D721Med (cell line): ENCODE results near the gene ACTA1.
"Not testable (repeated sequence)": the region's sequence is repeated elsewhere in the genome, so short reads cannot be mapped to it uniquely, and the experiment has no call there.

Source experiments
- DNase-seq: peaks from one replicate; pipeline ENCODE4 v3.0.0; 2011; ENCODE audit warnings: low spot score; ENCODE audit not compliant: insufficient read length
- FAIRE-seq: peaks from 2 replicates; lab custom pipeline; 2011; peaks lifted over from hg19 to GRCh38; lab: Jason Lieb, UNC
- TF ChIP-seq, protein P1 (sequence below): IDR thresholded peaks from 2 replicates; pipeline ENCODE4 v1.5.1; 2012; ENCODE audit warnings: mild to moderate bottlenecking, control low read depth; ENCODE audit not compliant: insufficient read depth; ENCODE audit errors: missing control alignments

ACTA1 gene

GRCh38 chr1:229420224-229420623, 13.7 kb downstream of the ACTA1 start:
- FAIRE-seq: no peak
- TF ChIP-seq, protein P1, sequence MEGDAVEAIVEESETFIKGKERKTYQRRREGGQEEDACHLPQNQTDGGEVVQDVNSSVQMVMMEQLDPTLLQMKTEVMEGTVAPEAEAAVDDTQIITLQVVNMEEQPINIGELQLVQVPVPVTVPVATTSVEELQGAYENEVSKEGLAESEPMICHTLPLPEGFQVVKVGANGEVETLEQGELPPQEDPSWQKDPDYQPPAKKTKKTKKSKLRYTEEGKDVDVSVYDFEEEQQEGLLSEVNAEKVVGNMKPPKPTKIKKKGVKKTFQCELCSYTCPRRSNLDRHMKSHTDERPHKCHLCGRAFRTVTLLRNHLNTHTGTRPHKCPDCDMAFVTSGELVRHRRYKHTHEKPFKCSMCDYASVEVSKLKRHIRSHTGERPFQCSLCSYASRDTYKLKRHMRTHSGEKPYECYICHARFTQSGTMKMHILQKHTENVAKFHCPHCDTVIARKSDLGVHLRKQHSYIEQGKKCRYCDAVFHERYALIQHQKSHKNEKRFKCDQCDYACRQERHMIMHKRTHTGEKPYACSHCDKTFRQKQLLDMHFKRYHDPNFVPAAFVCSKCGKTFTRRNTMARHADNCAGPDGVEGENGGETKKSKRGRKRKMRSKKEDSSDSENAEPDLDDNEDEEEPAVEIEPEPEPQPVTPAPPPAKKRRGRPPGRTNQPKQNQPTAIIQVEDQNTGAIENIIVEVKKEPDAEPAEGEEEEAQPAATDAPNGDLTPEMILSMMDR: no peak
- no peak for DNase-seq

GRCh38 chr1:229418586-229418985, 15.3 kb downstream of the ACTA1 start:
- DNase-seq, FAIRE-seq: not testable (repeated sequence)

GRCh38 chr1:229412810-229413209, 21.1 kb downstream of the ACTA1 start:
- not testable (repeated sequence) for DNase-seq, FAIRE-seq

DNA sequence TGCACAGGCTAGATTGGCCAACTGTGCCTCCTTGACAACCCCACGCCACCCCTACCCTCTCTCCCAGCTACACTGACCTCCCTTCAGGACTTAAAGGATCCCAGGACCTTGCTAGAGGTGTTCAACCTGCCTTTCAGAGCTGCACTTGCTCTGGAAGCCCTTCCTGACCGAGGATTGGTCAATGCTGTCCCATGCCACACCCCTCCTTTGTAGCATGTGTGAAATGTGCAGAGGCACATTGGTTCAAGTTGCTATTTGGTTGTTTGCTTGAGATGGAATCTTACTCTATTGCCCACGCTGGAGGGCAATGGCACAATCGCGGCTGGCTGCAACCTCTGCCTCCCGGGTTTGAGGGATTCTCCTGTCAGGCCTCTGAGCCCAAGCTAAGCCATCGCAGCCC, 21.8 kb downstream of the ACTA1 start:
- FAIRE-seq (no peak), DNase-seq (no peak)
- TF ChIP-seq, protein P1: no peak

DNA sequence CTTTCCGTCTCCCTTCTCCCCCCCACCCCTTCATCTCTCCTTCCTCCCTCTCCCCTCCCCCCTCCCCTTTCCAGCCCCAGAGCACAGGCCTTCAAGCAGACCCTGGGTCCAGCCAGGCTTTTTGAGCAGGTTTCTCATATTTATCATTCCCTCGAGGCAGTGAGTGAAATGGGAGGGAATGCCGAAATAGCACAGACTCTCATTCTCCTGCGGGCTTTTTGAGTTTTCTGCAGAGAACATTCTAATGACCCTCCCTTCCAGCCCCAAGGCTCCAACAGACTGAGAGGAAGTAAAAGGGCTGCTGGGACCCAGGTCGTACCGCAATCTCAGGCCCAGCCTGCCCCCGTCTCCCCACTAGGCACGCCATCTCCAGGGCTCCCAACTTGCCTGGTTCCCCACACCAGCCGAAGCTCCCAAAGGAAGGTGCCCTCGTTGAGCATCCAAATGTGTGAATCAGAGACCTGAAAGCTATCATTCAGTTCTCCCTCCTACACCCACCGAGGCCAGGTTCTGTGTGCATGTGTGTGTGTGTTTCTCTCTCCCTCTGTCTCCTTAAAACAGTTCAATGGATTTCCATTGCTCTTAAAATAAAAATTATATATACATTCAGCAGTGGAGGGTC, 22.3 kb downstream of the ACTA1 start:
- TF ChIP-seq, protein P1: no peak
- FAIRE-seq (no peak), DNase-seq (no peak)

DNA sequence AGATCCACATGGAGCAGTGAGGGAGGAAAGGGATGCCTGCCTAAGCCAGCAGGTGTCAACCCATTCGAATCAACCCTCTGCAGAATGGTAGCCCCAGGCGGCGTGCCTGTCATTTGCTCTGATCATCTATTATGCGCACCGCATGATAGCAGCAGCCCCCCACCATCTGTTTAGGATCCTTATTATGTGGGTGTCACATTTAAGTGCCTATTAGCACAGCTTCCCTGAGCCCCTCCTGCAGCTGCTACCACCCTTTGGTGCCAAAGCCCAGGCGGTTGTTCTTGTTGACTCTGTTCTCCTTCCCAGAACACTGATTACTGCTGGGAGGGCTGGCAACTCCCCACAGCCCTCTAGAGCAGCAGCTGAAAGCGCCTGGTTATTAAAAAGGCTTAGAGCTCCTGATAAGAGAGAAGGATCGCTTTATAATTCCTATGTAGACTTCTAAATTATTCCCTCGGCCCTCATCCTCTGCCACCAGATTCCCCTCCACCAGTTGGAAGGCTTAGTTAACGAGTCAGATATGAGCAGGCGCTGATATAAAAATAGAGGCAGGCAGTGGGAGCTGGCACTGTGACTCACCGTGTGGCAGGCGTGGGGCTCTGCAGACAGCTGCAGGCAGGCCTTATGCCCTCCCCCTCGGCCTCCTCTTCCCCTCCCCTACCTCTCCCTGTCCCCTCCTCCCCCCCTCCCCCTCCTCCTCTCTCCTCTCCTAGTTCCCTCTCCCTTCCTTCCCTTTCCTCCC, 23.0 kb downstream of the ACTA1 start:
- peak; percentile 6 for FAIRE-seq

GRCh38 chr1:229410370-229410691, 23.6 kb downstream of the ACTA1 start:
- FAIRE-seq (no peak), DNase-seq (no peak)

More for the DNA sequence above, 23.0 kb downstream of the ACTA1 start:
- DNase-seq: peak; percentile 75
- TF ChIP-seq, protein P1: no peak

More at GRCh38 chr1:229410370-229410691, 23.6 kb downstream of the ACTA1 start:
- TF ChIP-seq, protein P1: no peak
